ENCODE data around the gene PARD6A. TPM values are rescaled to one million over a fixed set of nuclear protein-coding genes. Genes with fewer than 3 reads are reported as not detected.

Gene PARD6A
- total RNA-seq, 1 experiment from 2014 or later, result 10.8 TPM

DNA sequence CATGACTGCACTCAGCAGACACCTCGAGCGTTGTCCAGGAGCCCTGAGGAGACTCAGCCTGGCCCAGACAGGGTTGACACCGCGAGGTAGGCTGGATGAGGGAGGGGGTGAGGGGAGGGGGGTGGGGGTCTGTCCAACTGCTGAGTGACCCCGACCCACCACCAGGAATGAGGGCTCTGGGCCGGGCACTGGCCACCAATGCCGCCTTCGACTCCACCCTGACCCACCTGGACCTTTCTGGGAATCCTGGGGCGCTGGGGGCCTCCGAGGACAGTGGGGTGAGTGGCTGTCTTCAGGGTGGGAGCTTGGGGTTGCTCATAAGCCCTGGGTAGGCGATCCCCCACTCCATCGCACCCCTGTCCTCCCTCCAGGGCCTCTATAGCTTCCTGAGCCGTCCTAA lies 13.1 kb upstream of the PARD6A start:
- H3T11ph ChIP-seq (ENCODE audit: low read length), result no peak overlapping the region
- no peak overlapping the region for H2BK20ac ChIP-seq (ENCODE audit: low read depth, low read length, poor library complexity, severe bottlenecking)
- no peak overlapping the region for H2BK5ac ChIP-seq (ENCODE audit: insufficient read length, low read length)
- no CpG with 5 or more reads among the region's 13 CpGs for WGBS (ENCODE audit: extremely low coverage, insufficient read length, low lambda C conversion rate)
- no peak overlapping the region for H3K23ac ChIP-seq (ENCODE audit: insufficient read length, low read depth, low read length)
- TF ChIP-seq, protein P1, sequence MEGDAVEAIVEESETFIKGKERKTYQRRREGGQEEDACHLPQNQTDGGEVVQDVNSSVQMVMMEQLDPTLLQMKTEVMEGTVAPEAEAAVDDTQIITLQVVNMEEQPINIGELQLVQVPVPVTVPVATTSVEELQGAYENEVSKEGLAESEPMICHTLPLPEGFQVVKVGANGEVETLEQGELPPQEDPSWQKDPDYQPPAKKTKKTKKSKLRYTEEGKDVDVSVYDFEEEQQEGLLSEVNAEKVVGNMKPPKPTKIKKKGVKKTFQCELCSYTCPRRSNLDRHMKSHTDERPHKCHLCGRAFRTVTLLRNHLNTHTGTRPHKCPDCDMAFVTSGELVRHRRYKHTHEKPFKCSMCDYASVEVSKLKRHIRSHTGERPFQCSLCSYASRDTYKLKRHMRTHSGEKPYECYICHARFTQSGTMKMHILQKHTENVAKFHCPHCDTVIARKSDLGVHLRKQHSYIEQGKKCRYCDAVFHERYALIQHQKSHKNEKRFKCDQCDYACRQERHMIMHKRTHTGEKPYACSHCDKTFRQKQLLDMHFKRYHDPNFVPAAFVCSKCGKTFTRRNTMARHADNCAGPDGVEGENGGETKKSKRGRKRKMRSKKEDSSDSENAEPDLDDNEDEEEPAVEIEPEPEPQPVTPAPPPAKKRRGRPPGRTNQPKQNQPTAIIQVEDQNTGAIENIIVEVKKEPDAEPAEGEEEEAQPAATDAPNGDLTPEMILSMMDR (conservative IDR thresholded peaks at IDR 0.05), result no peak
- no peak overlapping the region for H4K8ac ChIP-seq (replicated peaks; ENCODE audit: insufficient read length, low read depth, low read length)
- no peak overlapping the region for H2AFZ ChIP-seq (ENCODE audit: low read length)
- no peak overlapping the region for H2BK12ac ChIP-seq (ENCODE audit: insufficient read length, low read depth, low read length)
- Mint-ChIP-seq H3K9me3 (no peaks in the 10 kb centered on the region), H3K4me3 (no peak overlapping the region), H3K27ac (no peak overlapping the region), H3K4me1 (peaks cover 3 to 9% of the 10 kb centered on the region in 2 experiments; a peak in 3 of 4 replicates), H3K36me3 (ENCODE audit: insufficient read depth in 1 of 3, low read depth in 3 of 3) (peaks cover 6 to 28% (median 25%) of the 10 kb centered on the region in 3 experiments; a peak in 6 of 7 replicates), H3K27me3 (ENCODE audit: low read depth) (peaks cover 9% of the 10 kb centered on the region)
- peaks cover 8% of the 10 kb centered on the region for H3K23me2 ChIP-seq (ENCODE audit: insufficient read length, low read depth, low read length, poor library complexity, severe bottlenecking)
- H3K4me2 ChIP-seq (ENCODE audit: insufficient read depth, insufficient read length, low read length), result no peak overlapping the region
- no peaks in the 10 kb centered on the region for H3K79me1 ChIP-seq (ENCODE audit: insufficient read depth, low read depth, low read length, poor library complexity, severe bottlenecking)
- H3K9me3 ChIP-seq (ENCODE audit: control insufficient read depth, low read depth, low read length), result no peaks in the 10 kb centered on the region
- H3K9ac ChIP-seq (ENCODE audit: extremely low read depth, insufficient read length, low read length), result no peak overlapping the region
- no peak overlapping the region for H4K5ac ChIP-seq (ENCODE audit: insufficient read length, low read depth, low read length)
- no peak overlapping the region for H2BK15ac ChIP-seq (ENCODE audit: low read depth, low read length)
- H3K18ac ChIP-seq (ENCODE audit: insufficient read length, low read depth, low read length), result no peak overlapping the region
- no peak for DNase-seq
- no peak overlapping the region for H4K91ac ChIP-seq (ENCODE audit: insufficient read length, low read depth, low read length)
- H3K27me3 ChIP-seq (ENCODE audit: insufficient read depth, low read length), result no peaks in the 10 kb centered on the region
- H3K79me2 ChIP-seq (ENCODE audit: insufficient read depth, low read length), result no peaks in the 10 kb centered on the region
- H3K14ac ChIP-seq (ENCODE audit: insufficient read depth, low read length), result no peak overlapping the region
- no peak overlapping the region for H3K27ac ChIP-seq (ENCODE audit: insufficient read length, low read depth, low read length)
- H2AK5ac ChIP-seq (ENCODE audit: insufficient read length, low read length), result no peak overlapping the region
- H3K4ac ChIP-seq (ENCODE audit: low read depth, low read length), result no peak overlapping the region
- no peak overlapping the region for H3K56ac ChIP-seq (ENCODE audit: insufficient read length, low read depth, low read length)
- H3K4me1 ChIP-seq (ENCODE audit: insufficient read depth, low read length), result no peaks in the 10 kb centered on the region
- no peak overlapping the region for H2BK120ac ChIP-seq (ENCODE audit: low read depth, low read length, poor library complexity, severe bottlenecking)
- no peaks in the 10 kb centered on the region for H4K20me1 ChIP-seq (ENCODE audit: control insufficient read depth, insufficient read depth, insufficient read length)
